ENCODE results near the gene MYO18A.
"Not testable (repeated sequence)": the region's sequence is repeated elsewhere in the genome, so short reads cannot be mapped to it uniquely, and the experiment has no call there.

Gene MYO18A

DNA sequence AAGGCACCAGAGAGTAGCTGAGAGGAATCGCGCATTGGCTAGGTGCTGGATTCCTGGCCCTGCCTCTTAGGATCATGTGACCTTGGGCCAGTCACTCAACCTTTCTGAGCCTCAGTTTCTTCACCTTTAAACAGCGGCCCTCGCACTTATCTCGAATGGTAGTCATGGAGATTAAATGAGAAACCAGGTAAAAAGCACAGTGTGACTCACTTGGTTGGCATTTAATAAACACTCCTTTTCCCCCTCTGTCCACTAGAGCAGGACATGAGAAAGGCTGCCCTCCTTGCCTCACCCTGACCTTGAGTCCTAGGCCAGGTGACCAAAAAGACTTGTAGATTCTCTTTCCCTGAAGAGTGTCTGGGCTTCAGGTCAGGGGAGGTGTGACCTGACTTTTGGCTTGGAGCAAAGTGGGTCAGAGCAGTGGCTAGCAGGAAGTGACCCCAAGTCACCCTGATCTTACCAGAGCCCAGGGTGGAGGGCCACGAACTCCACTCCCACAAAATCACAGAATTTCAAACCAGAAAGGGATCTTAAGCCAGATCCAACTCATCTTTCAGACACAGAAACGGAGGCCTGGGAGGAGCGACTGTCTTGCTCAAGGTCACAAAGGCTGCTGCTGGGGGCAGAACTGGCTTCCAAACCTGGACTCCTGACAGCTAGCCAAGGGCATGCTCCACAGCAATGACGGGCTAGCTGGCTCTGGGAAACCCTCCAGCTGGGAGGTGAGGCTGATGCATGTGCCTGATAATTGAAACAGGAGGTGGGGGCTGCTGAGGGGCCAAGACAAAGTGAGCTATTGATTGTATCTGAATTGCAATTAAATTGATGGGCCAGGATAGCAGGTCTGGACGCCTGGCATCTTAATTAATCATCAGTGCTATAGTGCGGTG, 72.0 kb downstream of the MYO18A start:
- DNase-seq (ENCODE audit: low read depth): no peak

DNA sequence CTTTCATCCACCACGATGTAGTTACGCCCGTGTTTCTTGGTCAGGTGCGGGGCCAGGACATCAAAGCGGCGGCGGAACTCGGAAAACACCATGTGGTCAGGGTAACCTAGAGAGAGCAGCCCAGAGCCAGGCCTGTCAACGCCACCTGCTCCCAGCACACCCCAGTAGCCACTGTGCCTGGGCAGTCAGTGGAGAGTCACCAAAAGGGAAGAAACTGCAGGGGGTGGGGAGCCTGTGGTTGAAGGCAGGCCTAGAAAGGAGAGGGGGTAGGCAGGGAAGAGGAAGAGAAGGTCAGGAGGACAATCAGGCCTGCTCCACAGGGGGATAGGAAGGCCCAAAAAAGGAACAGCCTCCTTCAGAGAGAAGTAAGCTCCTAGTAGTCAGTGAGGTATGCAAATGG, 73.1 kb downstream of the MYO18A start:
- DNase-seq (ENCODE audit: low read depth): no peak

GRCh38 chr17:29103341-29103740, 76.9 kb downstream of the MYO18A start:
- DNase-seq (ENCODE audit: low read depth): no peak

DNA sequence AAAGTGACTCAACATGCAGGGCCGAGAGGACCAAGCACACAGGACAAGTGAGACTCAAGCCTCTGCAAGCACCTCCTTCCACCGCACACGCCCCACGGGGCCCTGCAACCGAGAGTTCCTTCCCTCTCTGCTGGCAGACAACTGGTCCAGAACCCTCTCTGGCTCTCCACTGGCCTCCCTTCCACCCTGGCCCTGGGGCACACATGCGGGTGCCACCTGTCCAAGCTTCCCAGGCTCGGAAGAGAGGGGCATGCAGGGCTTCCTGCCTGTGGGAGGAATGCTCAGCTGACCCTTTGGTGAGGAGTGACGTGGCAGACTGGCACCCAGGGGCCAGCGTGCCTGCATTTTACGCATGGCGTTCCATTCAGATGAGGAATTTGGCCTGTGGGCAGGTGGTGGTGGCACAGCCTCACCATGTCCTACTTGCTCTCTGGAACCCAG, 77.4 kb downstream of the MYO18A start:
- DNase-seq (ENCODE audit: low read depth): no peak

- DNase-seq (ENCODE audit: low read depth): no peak
Observed at GRCh38 chr17:29102046-29102445, 78.2 kb downstream of the MYO18A start.

- no peak for DNase-seq (ENCODE audit: low read depth)
Observed at GRCh38 chr17:29100296-29100695, 79.9 kb downstream of the MYO18A start.

DNA sequence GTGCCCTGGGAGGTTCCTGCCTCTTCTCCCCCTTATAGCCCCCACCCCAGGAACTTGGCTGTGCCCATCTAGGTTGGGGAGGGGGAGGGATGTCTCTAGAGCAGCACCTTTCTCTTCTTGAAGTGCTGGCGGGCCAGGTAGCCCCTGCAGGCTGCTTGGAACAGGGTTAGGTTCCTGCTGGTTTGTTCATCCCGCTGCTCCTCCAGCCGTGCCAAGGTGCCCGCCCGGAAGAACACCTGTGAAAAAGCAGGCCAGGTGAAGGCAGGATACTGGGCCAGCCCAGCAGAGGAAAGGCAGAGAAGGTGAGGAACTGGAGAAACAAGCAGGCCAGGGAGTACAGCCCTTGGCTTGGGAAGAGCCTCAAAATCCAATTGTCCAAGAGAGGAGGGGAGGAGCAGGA, 80.7 kb downstream of the MYO18A start:
- DNase-seq (ENCODE audit: low read depth): no peak

GRCh38 chr17:29096094-29096493, 84.1 kb downstream of the MYO18A start:
- DNase-seq (ENCODE audit: low read depth): no peak

GRCh38 chr17:29095439-29095838, 84.8 kb downstream of the MYO18A start:
- no peak for DNase-seq (ENCODE audit: low read depth)

DNA sequence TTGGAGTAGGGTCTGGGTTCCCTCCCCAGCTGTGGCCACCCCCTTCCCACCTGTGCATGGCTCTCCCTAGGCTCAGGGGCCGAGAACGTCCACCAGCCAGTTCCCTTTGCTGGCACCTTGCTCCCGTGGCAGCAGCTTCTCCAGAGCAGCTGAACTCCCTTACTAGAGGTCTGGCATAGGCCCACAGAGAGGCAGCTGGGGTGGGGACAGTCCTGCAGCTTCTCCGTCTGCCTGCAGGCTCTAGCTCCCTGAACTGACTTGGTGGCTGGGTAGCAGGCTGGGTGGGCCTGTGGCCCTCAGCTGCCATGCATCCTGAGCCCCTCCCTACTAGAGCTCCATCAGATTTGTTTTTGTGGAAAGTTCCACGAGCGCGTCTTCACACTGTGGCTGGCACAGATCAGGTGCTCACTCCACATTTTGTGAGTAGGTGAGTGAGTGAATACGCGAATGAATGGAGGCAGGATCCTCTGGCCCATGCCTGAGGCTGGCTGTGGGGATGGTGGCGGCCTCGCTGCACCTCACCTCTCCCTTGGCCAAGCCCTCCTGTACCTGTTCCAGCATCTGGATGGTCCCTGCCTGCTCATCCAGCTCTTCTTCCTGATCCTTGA, 86.0 kb downstream of the MYO18A start:
- no peak for DNase-seq (ENCODE audit: low read depth)

DNA sequence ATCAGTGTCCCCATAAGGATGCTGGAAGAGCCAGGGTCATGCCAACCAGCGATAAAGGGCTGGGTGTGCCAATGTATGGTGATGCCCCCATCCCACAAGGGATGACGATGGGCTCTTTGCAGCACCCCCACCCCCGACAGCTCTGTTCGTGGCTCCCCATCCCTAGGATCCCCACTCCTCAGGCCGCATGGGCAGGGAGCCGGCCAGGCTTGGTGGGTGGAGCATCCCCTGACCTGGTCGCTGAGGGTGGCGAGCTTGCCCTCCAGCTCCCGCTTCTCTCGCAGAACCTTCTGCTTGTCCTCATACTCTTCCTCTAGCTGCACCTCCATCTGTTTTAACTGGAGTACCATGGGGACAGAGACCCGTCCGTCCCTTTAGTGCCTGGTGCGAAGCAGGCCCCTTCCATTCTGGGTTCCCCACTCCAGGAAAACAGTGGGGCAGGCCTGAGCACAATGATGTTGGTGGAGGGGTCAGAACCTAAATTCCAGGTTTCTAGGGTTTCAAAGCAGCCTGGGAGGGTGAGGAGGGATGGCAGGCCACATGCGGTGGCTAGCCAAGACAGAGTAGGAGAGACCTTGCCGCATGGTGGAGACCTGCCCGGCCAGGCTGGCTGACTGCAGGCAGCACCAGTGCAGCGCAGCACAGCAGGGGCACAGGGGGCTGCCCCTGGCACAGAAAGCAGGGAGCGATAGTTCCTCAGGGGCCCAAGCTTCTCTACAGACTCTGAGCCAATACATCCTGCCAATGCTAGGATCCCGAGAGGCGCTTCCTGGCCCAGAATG, 86.9 kb downstream of the MYO18A start:
- no peak for DNase-seq (ENCODE audit: low read depth)

- DNase-seq (ENCODE audit: low read depth): no peak
Observed at GRCh38 chr17:29091606-29092289, 88.5 kb downstream of the MYO18A start.

- DNase-seq (ENCODE audit: low read depth): no peak
Observed at GRCh38 chr17:29090750-29091605, 89.2 kb downstream of the MYO18A start.

DNA sequence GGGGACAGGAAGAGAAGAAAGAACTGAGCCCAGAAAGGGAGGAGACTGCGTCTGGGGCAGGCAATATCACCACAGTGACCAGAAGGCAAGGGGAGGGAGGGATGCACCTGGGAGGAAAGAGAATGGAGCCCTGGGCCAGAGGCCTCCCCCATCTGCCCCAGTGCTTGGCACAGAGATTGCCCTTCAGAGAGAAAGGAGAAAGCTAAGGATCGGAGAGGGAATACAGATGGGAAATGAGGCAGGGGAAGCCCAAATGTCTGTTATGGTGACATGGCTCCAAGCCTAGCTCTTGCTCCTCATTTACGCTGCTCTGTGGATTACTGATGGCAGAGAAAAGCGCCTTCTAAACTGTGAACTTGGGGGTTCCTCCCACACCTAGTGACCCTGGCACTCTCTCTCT, 90.1 kb downstream of the MYO18A start:
- no peak for DNase-seq (ENCODE audit: low read depth)

DNA sequence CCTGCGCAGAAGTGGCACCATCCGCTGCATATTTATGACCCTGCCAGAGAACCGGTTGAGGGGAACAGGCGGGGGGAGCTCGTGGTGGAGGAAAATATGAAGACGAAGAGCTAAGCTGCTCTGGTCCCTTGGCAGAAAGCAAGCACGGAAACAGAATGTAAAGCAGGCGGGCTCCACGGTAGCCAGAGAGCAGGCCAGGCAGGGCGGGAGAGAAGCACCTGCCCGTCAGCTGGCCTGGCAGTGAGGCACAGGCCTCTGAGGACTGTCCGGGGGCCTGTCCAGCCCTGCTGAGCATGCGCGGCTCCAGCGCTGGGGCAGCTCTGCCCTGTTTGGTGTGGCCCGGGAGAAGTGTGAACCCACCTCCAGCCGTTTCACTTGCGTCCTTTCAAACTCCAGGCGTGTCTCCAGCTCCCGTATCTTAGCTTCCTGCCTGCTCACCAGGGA, 90.6 kb downstream of the MYO18A start:
- no peak for DNase-seq (ENCODE audit: low read depth)

DNA sequence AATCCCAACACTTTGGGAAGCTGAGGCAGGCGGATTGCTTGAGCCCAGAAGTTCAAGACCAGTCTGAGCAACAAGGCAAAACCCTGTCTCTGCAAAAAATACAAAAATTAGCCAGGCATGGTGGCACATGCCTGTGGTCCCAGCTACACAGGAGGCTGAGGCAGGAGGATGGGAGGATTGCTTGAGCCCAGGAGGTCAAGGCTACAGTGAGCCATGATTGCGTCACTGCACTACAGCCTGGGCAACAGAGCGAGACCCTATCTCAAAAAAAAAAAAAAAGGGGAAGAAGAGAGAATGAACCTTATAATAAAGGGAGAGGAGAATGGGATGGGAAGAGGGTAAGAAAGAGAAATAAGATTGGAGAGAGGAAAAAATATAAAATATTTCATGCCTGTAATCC, 91.4 kb downstream of the MYO18A start:
- DNase-seq (ENCODE audit: low read depth): not testable (repeated sequence)

DNA sequence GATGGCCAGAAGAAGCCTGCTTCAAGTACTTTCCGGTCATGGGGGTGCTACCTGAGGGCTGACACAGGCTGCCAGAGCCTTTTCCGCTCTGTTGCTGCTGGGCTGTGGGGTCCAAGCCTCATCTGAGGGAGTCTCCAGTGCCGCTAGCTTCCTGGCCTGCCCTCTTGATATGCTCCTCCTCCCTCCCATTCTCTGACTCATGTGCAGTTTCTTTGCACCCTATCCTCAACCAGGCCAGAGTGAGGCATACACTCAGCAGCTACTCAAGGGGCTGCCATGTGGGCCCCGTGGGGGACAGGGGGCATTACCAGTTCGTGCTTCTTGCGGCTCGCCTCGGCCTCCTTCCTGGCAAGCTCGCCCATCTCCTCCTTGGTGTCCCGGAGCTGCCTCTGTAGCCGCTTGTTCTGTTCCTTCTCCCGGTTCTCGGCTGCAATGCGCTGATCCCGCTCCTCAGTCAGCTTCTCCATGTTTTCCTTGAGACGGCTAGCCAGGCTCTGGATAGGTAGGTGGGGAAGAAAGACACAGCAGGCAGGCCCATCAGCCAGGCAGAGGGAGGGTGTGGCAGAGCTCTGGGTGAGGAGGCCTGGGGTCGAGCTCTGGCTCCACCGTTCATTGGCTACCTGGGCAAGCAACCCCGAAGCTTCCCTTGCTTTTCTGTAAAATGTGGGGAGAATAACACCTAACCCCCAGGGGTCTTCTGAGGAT, 93.4 kb downstream of the MYO18A start:
- no peak for DNase-seq (ENCODE audit: low read depth)

DNA sequence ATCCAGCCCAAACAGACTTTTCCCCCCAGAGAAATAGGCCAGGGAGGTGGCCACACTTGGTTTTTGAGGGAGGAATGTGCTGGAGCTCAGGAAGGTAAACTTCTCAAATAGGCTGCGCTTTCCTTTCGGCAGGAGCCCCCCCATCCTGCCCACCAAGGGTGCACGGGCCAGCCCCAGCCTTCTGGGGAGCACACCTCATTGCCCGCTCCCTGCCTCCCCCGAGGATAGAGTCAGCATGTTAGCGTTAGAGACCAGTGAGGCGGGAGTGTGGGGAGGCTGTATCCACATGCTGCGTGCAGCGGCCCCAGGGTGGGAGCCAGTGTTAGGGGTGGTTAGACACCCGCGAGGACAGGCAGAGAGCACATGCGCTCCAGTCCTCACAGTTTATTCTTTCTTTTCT, 95.0 kb downstream of the MYO18A start:
- no peak for DNase-seq (ENCODE audit: low read depth)

DNA sequence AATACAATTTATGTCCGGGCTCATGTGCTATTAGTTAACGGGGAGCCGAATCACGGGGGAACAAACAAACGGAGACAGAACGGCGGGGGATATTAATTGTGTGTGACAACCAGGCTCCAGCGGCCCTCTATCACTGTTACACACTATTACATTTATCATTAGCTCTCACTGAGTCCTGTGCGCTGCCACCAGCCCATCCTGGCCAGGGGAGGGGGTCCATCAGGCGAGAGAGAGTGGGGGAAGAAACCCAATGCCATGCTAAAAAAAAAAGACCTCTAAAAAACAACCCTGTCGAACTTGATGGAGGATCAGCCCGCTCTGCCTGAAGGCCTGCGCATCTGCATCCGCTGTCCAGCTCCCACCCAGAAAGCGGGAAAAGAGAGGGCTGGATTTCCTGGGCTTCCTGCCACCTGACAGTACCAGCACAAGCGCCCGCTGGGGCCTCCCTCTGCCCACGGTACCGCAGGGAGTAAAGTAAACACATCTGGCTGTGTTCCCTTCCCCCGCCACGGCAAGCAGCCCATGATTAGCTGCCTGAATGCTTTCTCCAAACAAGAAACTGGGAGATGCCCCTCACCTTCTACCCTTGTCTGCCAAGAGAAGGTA, 95.6 kb downstream of the MYO18A start:
- no peak for DNase-seq (ENCODE audit: low read depth)

DNA sequence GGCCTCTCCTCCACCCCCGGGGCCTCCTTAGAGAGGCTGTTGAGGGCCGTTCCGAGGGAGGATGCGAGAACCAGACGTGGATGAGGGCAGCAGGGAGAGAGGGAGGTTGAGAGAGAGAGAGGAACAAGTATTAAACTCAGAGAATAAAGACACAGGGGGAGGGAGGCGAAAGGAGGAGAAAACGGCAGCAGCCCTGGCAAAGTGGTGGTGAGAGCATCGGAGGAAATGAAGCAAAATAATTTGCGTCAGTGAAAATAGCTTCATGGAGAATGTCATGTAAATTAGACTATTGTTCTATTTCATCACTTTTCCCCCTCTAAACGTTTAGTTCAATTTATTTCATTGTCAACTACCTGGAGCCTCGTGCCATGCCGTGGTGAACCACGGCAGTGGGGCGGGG, 99.2 kb downstream of the MYO18A start:
- DNase-seq (ENCODE audit: low read depth): no peak

All from activated T-helper 1 cell treated with Interleukin-2 at 50 U/mL for 16 hours (primary cell).